SK-N-SH treated with all-trans-retinoic acid at 6 μM for 48 hours (cell line): ENCODE results near the gene ETNK2.

Experiments
- CSDC2 ChIP-seq: fragments of 250-450 bp; sonication (Bioruptor Pico); IDR thresholded peaks from 2 replicates; pipeline ENCODE4 v1.5.0; 2020; ENCODE audit warnings: mild to moderate bottlenecking, moderate library complexity
- CSRNP3 ChIP-seq: fragments of 250-450 bp; sonication (Bioruptor Pico); IDR thresholded peaks from 2 replicates; pipeline ENCODE4 v1.5.1; 2021; ENCODE audit warnings: mild to moderate bottlenecking, moderate library complexity
- SNAI2 ChIP-seq: fragments of 250-450 bp; sonication (Bioruptor Pico); IDR thresholded peaks from 2 replicates; pipeline ENCODE4 v1.5.0; 2020; ENCODE audit warnings: mild to moderate bottlenecking, moderate library complexity
- ZFP3 ChIP-seq: fragments of 250-450 bp; sonication (Bioruptor Pico); IDR thresholded peaks from 2 replicates; pipeline ENCODE4 v1.5.0; 2020; ENCODE audit warnings: mild to moderate bottlenecking, moderate library complexity
- ZFP30 ChIP-seq: fragments of 450-650 bp; formaldehyde crosslinking; IDR thresholded peaks from 2 replicates; pipeline ENCODE4 v1.5.0; 2022; ENCODE audit warnings: mild to moderate bottlenecking, moderate library complexity
- ZNF8 ChIP-seq: fragments of 450-650 bp; formaldehyde crosslinking; IDR thresholded peaks from 2 replicates; pipeline ENCODE4 v1.5.0; 2020; ENCODE audit warnings: mild to moderate bottlenecking, moderate library complexity
- TF ChIP-seq, protein P1 (sequence below): fragments of 250-450 bp; sonication (Bioruptor Pico); IDR thresholded peaks from 2 replicates; pipeline ENCODE4 v1.5.0; 2020; ENCODE audit warnings: mild to moderate bottlenecking, moderate library complexity

GRCh38 chr1:204088596-204088995 is 63.2 kb downstream of the ETNK2 start:
- TF ChIP-seq SNAI2 (CRISPR knock-in tag) (no peak), ZFP30 (CRISPR knock-in tag) (no peak), ZFP3 (CRISPR knock-in tag) (no peak), CSDC2 (CRISPR knock-in tag) (no peak), ZNF8 (CRISPR knock-in tag) (no peak), CSRNP3 (CRISPR knock-in tag) (no peak)
- TF ChIP-seq, protein P1, sequence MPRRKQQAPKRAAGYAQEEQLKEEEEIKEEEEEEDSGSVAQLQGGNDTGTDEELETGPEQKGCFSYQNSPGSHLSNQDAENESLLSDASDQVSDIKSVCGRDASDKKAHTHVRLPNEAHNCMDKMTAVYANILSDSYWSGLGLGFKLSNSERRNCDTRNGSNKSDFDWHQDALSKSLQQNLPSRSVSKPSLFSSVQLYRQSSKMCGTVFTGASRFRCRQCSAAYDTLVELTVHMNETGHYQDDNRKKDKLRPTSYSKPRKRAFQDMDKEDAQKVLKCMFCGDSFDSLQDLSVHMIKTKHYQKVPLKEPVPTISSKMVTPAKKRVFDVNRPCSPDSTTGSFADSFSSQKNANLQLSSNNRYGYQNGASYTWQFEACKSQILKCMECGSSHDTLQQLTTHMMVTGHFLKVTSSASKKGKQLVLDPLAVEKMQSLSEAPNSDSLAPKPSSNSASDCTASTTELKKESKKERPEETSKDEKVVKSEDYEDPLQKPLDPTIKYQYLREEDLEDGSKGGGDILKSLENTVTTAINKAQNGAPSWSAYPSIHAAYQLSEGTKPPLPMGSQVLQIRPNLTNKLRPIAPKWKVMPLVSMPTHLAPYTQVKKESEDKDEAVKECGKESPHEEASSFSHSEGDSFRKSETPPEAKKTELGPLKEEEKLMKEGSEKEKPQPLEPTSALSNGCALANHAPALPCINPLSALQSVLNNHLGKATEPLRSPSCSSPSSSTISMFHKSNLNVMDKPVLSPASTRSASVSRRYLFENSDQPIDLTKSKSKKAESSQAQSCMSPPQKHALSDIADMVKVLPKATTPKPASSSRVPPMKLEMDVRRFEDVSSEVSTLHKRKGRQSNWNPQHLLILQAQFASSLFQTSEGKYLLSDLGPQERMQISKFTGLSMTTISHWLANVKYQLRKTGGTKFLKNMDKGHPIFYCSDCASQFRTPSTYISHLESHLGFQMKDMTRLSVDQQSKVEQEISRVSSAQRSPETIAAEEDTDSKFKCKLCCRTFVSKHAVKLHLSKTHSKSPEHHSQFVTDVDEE (CRISPR knock-in tag) = no peak
